H9 (cell line): Measurements from ENCODE around the gene TRH. TPM values are rescaled to one million over a fixed set of nuclear protein-coding genes. Genes with fewer than 3 reads are reported as not detected.

Experiments used
- DNase-seq: peaks from one replicate; pipeline ENCODE4 v3.0.0-alpha.2; 2017
- H2AFZ ChIP-seq: one replicate; pipeline ENCODE4 v1.6.1; 2013; ENCODE audit warnings: mild to moderate bottlenecking, low read length, control low read depth, moderate library complexity
- H2AK5ac ChIP-seq: 2 replicates; pipeline ENCODE4 v1.6.1; 2013; ENCODE audit warnings: low read length, control low read depth, mixed read lengths; ENCODE audit not compliant: insufficient read length
- H2BK120ac ChIP-seq: one replicate; pipeline ENCODE4 v1.6.1; 2013; ENCODE audit warnings: low read depth, mild to moderate bottlenecking, low read length, control low read depth, inconsistent platforms; ENCODE audit not compliant: poor library complexity, severe bottlenecking
- H2BK12ac ChIP-seq: 2 replicates; pipeline ENCODE4 v1.6.1; 2013; ENCODE audit warnings: low read length, control low read depth, mixed read lengths, low read depth; ENCODE audit not compliant: insufficient read length
- H2BK15ac ChIP-seq: 2 replicates; pipeline ENCODE4 v1.6.1; 2013; ENCODE audit warnings: low read depth, low read length, control low read depth
- H2BK20ac ChIP-seq: one replicate; pipeline ENCODE4 v1.6.1; 2013; ENCODE audit warnings: low read depth, mild to moderate bottlenecking, low read length, control low read depth, inconsistent platforms; ENCODE audit not compliant: poor library complexity, severe bottlenecking
- H2BK5ac ChIP-seq: 2 replicates; pipeline ENCODE4 v1.6.1; 2013; ENCODE audit warnings: low read length, control low read depth, mixed read lengths; ENCODE audit not compliant: insufficient read length
- H3K14ac ChIP-seq: 2 replicates; pipeline ENCODE4 v1.6.1; 2013; ENCODE audit warnings: low read length, control low read depth; ENCODE audit not compliant: insufficient read depth
- H3K18ac ChIP-seq: 2 replicates; pipeline ENCODE4 v1.6.1; 2013; ENCODE audit warnings: low read depth, mild to moderate bottlenecking, mixed read lengths, low read length, control low read depth; ENCODE audit not compliant: insufficient read length
- H3K23ac ChIP-seq: 2 replicates; pipeline ENCODE4 v1.6.1; 2013; ENCODE audit warnings: low read length, control low read depth, mixed read lengths, low read depth; ENCODE audit not compliant: insufficient read length
- H3K23me2 ChIP-seq: 2 replicates; pipeline ENCODE4 v1.6.1; 2013; ENCODE audit warnings: low read depth, mild to moderate bottlenecking, mixed read lengths, low read length, control low read depth; ENCODE audit not compliant: insufficient read length, poor library complexity, severe bottlenecking
- H3K27ac ChIP-seq: 2 replicates; pipeline ENCODE4 v1.5.1; 2013; ENCODE audit warnings: low read length, control low read depth, mixed read lengths, low read depth; ENCODE audit not compliant: insufficient read length
- H3K27me3 ChIP-seq: 2 replicates; pipeline ENCODE4 v1.6.1; 2013; ENCODE audit warnings: low read length, control low read depth, inconsistent platforms; ENCODE audit not compliant: insufficient read depth
- H3K4ac ChIP-seq: 2 replicates; pipeline ENCODE4 v1.6.1; 2013; ENCODE audit warnings: low read depth, mild to moderate bottlenecking, control low read depth, inconsistent platforms, low read length, moderate library complexity
- H3K4me1 ChIP-seq: 2 replicates; pipeline ENCODE4 v1.6.1; 2013; ENCODE audit warnings: low read length, control low read depth, inconsistent platforms; ENCODE audit not compliant: insufficient read depth
- H3K4me2 ChIP-seq: 2 replicates; pipeline ENCODE4 v1.6.1; 2013; ENCODE audit warnings: low read length, control low read depth, mixed read lengths; ENCODE audit not compliant: insufficient read length, insufficient read depth
- H3K56ac ChIP-seq: 2 replicates; pipeline ENCODE4 v1.6.1; 2013; ENCODE audit warnings: low read depth, mild to moderate bottlenecking, mixed read lengths, low read length, control low read depth; ENCODE audit not compliant: insufficient read length
- H3K79me1 ChIP-seq: 2 replicates; pipeline ENCODE4 v1.6.1; 2013; ENCODE audit warnings: low read depth, mild to moderate bottlenecking, moderate library complexity, low read length, control low read depth, inconsistent platforms; ENCODE audit not compliant: insufficient read depth, poor library complexity, severe bottlenecking
- H3K79me2 ChIP-seq: 2 replicates; pipeline ENCODE4 v1.6.1; 2013; ENCODE audit warnings: low read length, control low read depth, inconsistent platforms; ENCODE audit not compliant: insufficient read depth
- H3K9ac ChIP-seq: 2 replicates; pipeline ENCODE4 v1.6.1; 2013; ENCODE audit warnings: low read length, control low read depth, mixed read lengths; ENCODE audit not compliant: insufficient read length; ENCODE audit errors: extremely low read depth
- H3K9me3 ChIP-seq: one replicate; pipeline ENCODE4 v1.6.1; 2013; ENCODE audit warnings: low read depth, low read length, inconsistent platforms; ENCODE audit not compliant: control insufficient read depth
- H3T11ph ChIP-seq: one replicate; pipeline ENCODE4 v1.6.1; 2013; ENCODE audit warnings: mild to moderate bottlenecking, low read length, control low read depth, inconsistent platforms
- H4K20me1 ChIP-seq: one replicate; pipeline ENCODE4 v1.6.1; 2013; ENCODE audit not compliant: control insufficient read depth, insufficient read length, insufficient read depth
- H4K5ac ChIP-seq: 2 replicates; pipeline ENCODE4 v1.6.1; 2013; ENCODE audit warnings: low read depth, mild to moderate bottlenecking, mixed read lengths, low read length, control low read depth; ENCODE audit not compliant: insufficient read length
- H4K8ac ChIP-seq: replicated peaks from 2 replicates; pipeline ENCODE4 v1.6.1; 2013; ENCODE audit warnings: low read length, control low read depth, mixed read lengths, low read depth; ENCODE audit not compliant: insufficient read length
- H4K91ac ChIP-seq: 2 replicates; pipeline ENCODE4 v1.6.1; 2013; ENCODE audit warnings: low read depth, mild to moderate bottlenecking, moderate library complexity, mixed read lengths, low read length, control low read depth; ENCODE audit not compliant: insufficient read length
- H3K27ac Mint-ChIP-seq, 3 experiments: 2 replicates in 2 of 3; 3 replicates in 1 of 3; pipeline ENCODE4 v1.8.0; 2020 to 2021; ENCODE audit warnings: mixed read lengths in 3 of 3, mild to moderate bottlenecking in 1 of 3, moderate library complexity in 1 of 3
- H3K27me3 Mint-ChIP-seq: 2 replicates; pipeline ENCODE4 v1.8.0; 2021; ENCODE audit warnings: low read depth, mild to moderate bottlenecking, moderate library complexity, mixed read lengths
- H3K36me3 Mint-ChIP-seq, 3 experiments: 2 replicates in 2 of 3; 3 replicates in 1 of 3; pipeline ENCODE4 v1.8.0; 2020 to 2021; ENCODE audit warnings: low read depth in 3 of 3, mixed read lengths in 3 of 3; ENCODE audit not compliant: insufficient read depth in 1 of 3
- H3K4me1 Mint-ChIP-seq, 2 experiments: 2 replicates each; pipeline ENCODE4 v1.8.0; 2020; ENCODE audit warnings: mixed read lengths in 2 of 2
- H3K4me3 Mint-ChIP-seq, 2 experiments: 2 replicates in 1 of 2; 3 replicates in 1 of 2; pipeline ENCODE4 v1.8.0; 2020 to 2021; ENCODE audit warnings: mild to moderate bottlenecking in 2 of 2, mixed read lengths in 2 of 2, moderate library complexity in 1 of 2
- H3K9me3 Mint-ChIP-seq, 2 experiments: 2 replicates in 1 of 2; 3 replicates in 1 of 2; pipeline ENCODE4 v1.8.0; 2020; ENCODE audit warnings: mild to moderate bottlenecking in 2 of 2, mixed read lengths in 2 of 2, moderate library complexity in 1 of 2
- WGBS: extraction: QIAGEN DNeasy Blood & Tissue Kit; methylation state at CpG from one replicate; pipeline ENCODE4 v1.1.7; 2013; ENCODE audit warnings: missing lambda C conversion rate, low lambda C conversion rate, mixed read lengths; ENCODE audit not compliant: insufficient read length; ENCODE audit errors: extremely low coverage; 5-methylcytosine and 5-hydroxymethylcytosine counted together
- total RNA-seq: library from RNA; stranded (reverse); gene quantifications from 2 replicates; pipeline ENCODE4 v1.2.1, GENCODE V29; 2021
- TF ChIP-seq, protein P1 (sequence below): fragments of 200-600 bp; sonication (generic); conservative IDR thresholded peaks from 3 replicates; pipeline ENCODE4 v1.8.0; 2021; ENCODE audit warnings: antibody characterized with exemption, mild to moderate bottlenecking

The TRH gene
- total RNA-seq, 1 experiment from 2014 or later, result not detected

DNA sequence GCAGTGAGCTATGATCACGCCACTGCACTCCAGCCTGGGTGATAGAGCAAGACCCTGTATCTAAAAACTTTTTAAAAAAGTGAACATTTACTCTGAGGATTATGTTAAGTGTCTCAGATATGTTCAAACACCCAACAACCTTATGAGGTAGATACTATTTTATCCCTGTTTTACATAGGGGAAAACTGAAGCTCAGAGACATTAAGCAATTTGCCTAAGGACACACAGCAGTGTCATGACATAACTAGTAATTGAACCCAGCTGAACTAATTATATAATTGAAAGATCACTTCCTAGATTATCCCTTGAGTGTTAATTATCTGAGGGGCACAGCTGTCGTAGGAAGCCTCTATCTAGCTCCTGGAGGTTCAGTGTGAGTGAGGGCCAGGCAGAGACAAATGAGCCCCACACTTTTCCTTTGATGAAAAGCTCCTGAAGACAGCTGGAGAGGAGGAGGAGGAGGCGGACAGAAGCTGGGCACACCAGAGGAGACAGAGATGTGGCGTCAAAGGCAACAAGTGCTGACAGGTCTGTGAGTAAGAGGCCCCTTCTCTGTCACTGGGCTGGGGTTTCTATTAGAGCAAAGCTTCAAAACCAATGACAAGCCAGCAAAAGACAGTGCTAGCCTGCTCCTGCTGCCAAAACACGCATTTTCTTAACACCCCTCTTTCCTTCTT, 20.5 kb downstream of the TRH start:
- H3K27me3 Mint-ChIP-seq, result peaks cover 80% of the 10 kb centered on the region
- H3K4me3 Mint-ChIP-seq, result no peak overlapping the region
- H3K9ac ChIP-seq, result no peak overlapping the region
- H2BK12ac ChIP-seq, result no peak overlapping the region
- H3K23ac ChIP-seq, result no peak overlapping the region
- no peak overlapping the region for H3K4me2 ChIP-seq
- no peak overlapping the region for H2BK5ac ChIP-seq
- no peak overlapping the region for H4K5ac ChIP-seq
- H2BK15ac ChIP-seq, result no peak overlapping the region
- no peak overlapping the region for H2AK5ac ChIP-seq
- no peaks in the 10 kb centered on the region for H3K36me3 Mint-ChIP-seq
- no peaks in the 10 kb centered on the region for H3K79me1 ChIP-seq
- DNase-seq, result no peak
- H3K14ac ChIP-seq, result no peak overlapping the region
- no peaks in the 10 kb centered on the region for H3K9me3 Mint-ChIP-seq
- H2BK20ac ChIP-seq, result no peak overlapping the region
- no peak overlapping the region for H3K27ac ChIP-seq
- H2BK120ac ChIP-seq, result no peak overlapping the region
- peaks cover 5 to 9% of the 10 kb centered on the region in 2 experiments; a peak in 2 of 4 replicates for H3K4me1 Mint-ChIP-seq
- H4K8ac ChIP-seq, result no peak overlapping the region
- no peak overlapping the region for H3K56ac ChIP-seq
- no peak overlapping the region for H2AFZ ChIP-seq
- no peaks in the 10 kb centered on the region for H3K9me3 ChIP-seq
- H3K4ac ChIP-seq, result no peak overlapping the region
- TF ChIP-seq, protein P1, sequence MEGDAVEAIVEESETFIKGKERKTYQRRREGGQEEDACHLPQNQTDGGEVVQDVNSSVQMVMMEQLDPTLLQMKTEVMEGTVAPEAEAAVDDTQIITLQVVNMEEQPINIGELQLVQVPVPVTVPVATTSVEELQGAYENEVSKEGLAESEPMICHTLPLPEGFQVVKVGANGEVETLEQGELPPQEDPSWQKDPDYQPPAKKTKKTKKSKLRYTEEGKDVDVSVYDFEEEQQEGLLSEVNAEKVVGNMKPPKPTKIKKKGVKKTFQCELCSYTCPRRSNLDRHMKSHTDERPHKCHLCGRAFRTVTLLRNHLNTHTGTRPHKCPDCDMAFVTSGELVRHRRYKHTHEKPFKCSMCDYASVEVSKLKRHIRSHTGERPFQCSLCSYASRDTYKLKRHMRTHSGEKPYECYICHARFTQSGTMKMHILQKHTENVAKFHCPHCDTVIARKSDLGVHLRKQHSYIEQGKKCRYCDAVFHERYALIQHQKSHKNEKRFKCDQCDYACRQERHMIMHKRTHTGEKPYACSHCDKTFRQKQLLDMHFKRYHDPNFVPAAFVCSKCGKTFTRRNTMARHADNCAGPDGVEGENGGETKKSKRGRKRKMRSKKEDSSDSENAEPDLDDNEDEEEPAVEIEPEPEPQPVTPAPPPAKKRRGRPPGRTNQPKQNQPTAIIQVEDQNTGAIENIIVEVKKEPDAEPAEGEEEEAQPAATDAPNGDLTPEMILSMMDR, result no peak
- no peak overlapping the region for H3T11ph ChIP-seq
- no peak overlapping the region for H4K91ac ChIP-seq
- H3K23me2 ChIP-seq, result peaks cover 3% of the 10 kb centered on the region
- no peaks in the 10 kb centered on the region for H4K20me1 ChIP-seq
- no peaks in the 10 kb centered on the region for H3K79me2 ChIP-seq
- WGBS, result no CpG with 5 or more reads among the region's 5 CpGs
- no peak overlapping the region for H3K18ac ChIP-seq
- H3K4me1 ChIP-seq, result no peaks in the 10 kb centered on the region
- H3K27me3 ChIP-seq, result no peaks in the 10 kb centered on the region; the same call in 1 of the 2 replicates
- H3K27ac Mint-ChIP-seq, result no peak overlapping the region
